Upper lobe of right lung (tissue), 1 donor: Measurements from ENCODE around the gene BRSK2. TPM values are rescaled to one million over a fixed set of nuclear protein-coding genes. Genes with fewer than 3 reads are reported as not detected.

Experiments used
- ATAC-seq: fragments of 200-7000 bp; cut with Tn5 transposase; one replicate; pipeline ENCODE4 v1.9.1; 2020; ENCODE audit warnings: mild to moderate bottlenecking, moderate library complexity
- DNase-seq: peaks from one replicate; pipeline ENCODE4 v3.0.0-alpha.2; 2020
- H3K27ac ChIP-seq: fragments of 200-600 bp; one replicate; pipeline ENCODE4 v1.8.0; 2022
- H3K27me3 ChIP-seq: fragments of 200-600 bp; one replicate; pipeline ENCODE4 v1.8.0; 2022; ENCODE audit warnings: mild to moderate bottlenecking
- H3K36me3 ChIP-seq: fragments of 200-600 bp; one replicate; pipeline ENCODE4 v1.8.0; 2022
- H3K4me1 ChIP-seq: fragments of 200-600 bp; one replicate; pipeline ENCODE4 v1.8.0; 2022
- H3K4me3 ChIP-seq: fragments of 200-600 bp; one replicate; pipeline ENCODE4 v1.8.0; 2022; ENCODE audit warnings: mild to moderate bottlenecking
- H3K9me3 ChIP-seq: fragments of 200-600 bp; one replicate; pipeline ENCODE4 v1.8.0; 2022
- intact Hi-C: fragments of 100-400 bp; cut with DNase I; formaldehyde crosslinking; loops from one replicate; pipeline ENCODE4 v1.11.0; 2022
- total RNA-seq: library from RNA; stranded (reverse); fragmentation: NEBNext Ultra II Directional; extraction: Animal tissue kit (Norgen Biotek cat#: 25700); gene quantifications from one replicate; pipeline ENCODE4 v1.2.1, GENCODE V29; 2021
- TF ChIP-seq, protein P1 (sequence below): fragments of 200-600 bp; IDR thresholded peaks from one replicate; pipeline ENCODE4 v1.8.0; 2022; ENCODE audit warnings: antibody characterized with exemption
- donor health status: DM: no; HTN: yes; CAD: no; lungs with severe emphysema.

BRSK2 gene
- total RNA-seq, 1 donor from 2014 or later = 0.26 TPM

DNA sequence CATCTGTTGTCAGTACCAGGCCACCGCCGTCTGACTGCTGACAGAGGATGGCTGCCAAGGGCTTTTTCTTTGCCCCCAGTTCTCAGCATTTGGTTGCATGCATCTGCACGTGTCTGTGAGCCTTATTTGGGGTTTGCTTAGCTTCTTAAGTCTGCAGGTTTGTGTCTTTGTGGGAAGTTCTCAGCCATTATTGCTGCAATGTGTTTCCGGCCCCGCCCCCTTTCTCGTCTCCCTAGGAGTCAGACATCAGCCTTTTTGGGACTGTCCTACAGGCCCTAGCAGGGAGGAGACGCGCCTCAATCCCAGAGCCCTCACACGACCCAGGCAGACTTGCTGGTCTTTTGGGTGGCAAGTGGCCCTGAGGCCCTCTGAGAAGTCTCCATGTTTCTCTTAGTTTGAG is 88.8 kb downstream of the BRSK2 start:
- H3K9me3 ChIP-seq = no peaks in the 10 kb centered on the region
- H3K4me3 ChIP-seq = no peak overlapping the region
- ATAC-seq (no peak), DNase-seq (peak; percentile 62)
- peaks cover 64% of the 10 kb centered on the region for H3K36me3 ChIP-seq
- peaks cover 17% of the 10 kb centered on the region for H3K4me1 ChIP-seq
- intact Hi-C loops = no loop called here
- TF ChIP-seq, protein P1, sequence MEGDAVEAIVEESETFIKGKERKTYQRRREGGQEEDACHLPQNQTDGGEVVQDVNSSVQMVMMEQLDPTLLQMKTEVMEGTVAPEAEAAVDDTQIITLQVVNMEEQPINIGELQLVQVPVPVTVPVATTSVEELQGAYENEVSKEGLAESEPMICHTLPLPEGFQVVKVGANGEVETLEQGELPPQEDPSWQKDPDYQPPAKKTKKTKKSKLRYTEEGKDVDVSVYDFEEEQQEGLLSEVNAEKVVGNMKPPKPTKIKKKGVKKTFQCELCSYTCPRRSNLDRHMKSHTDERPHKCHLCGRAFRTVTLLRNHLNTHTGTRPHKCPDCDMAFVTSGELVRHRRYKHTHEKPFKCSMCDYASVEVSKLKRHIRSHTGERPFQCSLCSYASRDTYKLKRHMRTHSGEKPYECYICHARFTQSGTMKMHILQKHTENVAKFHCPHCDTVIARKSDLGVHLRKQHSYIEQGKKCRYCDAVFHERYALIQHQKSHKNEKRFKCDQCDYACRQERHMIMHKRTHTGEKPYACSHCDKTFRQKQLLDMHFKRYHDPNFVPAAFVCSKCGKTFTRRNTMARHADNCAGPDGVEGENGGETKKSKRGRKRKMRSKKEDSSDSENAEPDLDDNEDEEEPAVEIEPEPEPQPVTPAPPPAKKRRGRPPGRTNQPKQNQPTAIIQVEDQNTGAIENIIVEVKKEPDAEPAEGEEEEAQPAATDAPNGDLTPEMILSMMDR = no peak
- H3K27ac ChIP-seq = no peak overlapping the region
- no peaks in the 10 kb centered on the region for H3K27me3 ChIP-seq

GRCh38 chr11:1479006-1479677 is 89.4 kb downstream of the BRSK2 start:
- Histone ChIP-seq H3K27me3 (no peaks in the 10 kb centered on the region), H3K4me1 (peaks cover 19% of the 10 kb centered on the region), H3K36me3 (peaks cover 58% of the 10 kb centered on the region), H3K27ac (no peak overlapping the region), H3K9me3 (no peaks in the 10 kb centered on the region), H3K4me3 (no peak overlapping the region)
- ATAC-seq (no peak), DNase-seq (peak; percentile 58)
- TF ChIP-seq, protein P1 = no peak
- intact Hi-C loops = no loop called here

- intact Hi-C loops = no loop called here
- H3K27ac ChIP-seq = no peak overlapping the region
- DNase-seq = peak; percentile 43
- H3K4me3 ChIP-seq = no peak overlapping the region
- no peaks in the 10 kb centered on the region for H3K9me3 ChIP-seq
- no peak for ATAC-seq
- H3K4me1 ChIP-seq = peaks cover 19% of the 10 kb centered on the region
- TF ChIP-seq, protein P1 = no peak
- peaks cover 53% of the 10 kb centered on the region for H3K36me3 ChIP-seq
- no peaks in the 10 kb centered on the region for H3K27me3 ChIP-seq
These were observed 90.0 kb downstream of the BRSK2 start for GRCh38 chr11:1479678-1480118.

GRCh38 chr11:1480191-1480554 is 90.4 kb downstream of the BRSK2 start:
- DNase-seq = peak; percentile 47
- no peak overlapping the region for H3K27ac ChIP-seq
- no peaks in the 10 kb centered on the region for H3K9me3 ChIP-seq
- H3K36me3 ChIP-seq = peaks cover 48% of the 10 kb centered on the region
- H3K4me1 ChIP-seq = peaks cover 20% of the 10 kb centered on the region
- no peak overlapping the region for H3K4me3 ChIP-seq
- no peaks in the 10 kb centered on the region for H3K27me3 ChIP-seq
- TF ChIP-seq, protein P1 = no peak
- intact Hi-C loops = no loop called here
- ATAC-seq = no peak

DNA sequence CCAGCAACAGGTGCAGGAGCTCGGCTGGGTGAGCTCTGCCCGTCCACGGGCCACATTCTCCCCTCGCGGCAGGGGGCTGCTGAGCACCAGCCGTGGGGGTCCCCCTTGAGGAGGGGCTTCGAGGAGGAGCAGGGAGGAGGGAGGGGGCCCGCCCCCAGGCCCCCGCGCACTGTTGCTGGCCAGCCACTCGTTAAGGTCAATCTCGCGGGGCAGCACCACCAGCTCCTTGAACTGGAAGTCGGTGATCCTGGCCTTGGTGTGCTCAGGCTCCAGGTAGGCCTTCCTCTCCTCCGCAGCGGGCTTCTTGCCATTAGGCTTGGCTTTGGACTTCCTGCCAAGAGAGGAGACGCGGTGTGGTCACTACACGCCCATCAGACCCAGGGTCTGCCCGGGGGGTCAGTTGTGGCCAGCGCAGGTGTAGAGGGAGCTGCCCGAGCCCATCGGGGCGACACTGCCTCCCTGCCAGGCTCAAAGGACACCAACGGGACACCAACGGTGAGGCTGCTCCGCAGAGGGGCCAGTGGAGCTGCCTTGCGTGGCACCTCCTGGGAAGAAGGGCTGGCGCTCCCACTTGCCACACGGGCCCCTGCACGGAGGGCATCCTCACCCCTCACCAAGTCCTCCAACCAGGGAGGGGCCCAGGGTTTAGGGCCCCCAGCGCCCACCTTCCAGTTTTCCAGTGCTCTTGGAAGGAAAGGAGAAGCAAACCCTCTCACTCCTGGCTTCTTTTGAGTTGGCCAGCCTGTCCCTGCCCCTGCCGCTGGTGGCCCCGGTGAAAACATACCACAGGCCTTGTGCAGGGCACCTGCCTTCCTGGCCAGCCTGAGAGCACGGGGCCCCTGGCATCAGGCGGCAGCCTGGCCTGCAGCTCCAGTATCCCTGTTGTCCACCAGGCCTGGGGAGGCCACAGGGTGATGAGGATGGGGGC is 91.1 kb downstream of the BRSK2 start:
- Histone ChIP-seq H3K27ac (no peak overlapping the region), H3K4me3 (no peak overlapping the region), H3K36me3 (peaks cover 41% of the 10 kb centered on the region), H3K9me3 (no peaks in the 10 kb centered on the region), H3K27me3 (no peaks in the 10 kb centered on the region), H3K4me1 (peaks cover 26% of the 10 kb centered on the region)
- ATAC-seq (no peak), DNase-seq (peak; percentile 60)
- intact Hi-C loops = no loop called here
- TF ChIP-seq, protein P1 = no peak
